ENCODE data around the gene CLDN19. TPM values are rescaled to one million over a fixed set of nuclear protein-coding genes. Genes with fewer than 3 reads are reported as not detected.

The CLDN19 gene
- total and polyA plus RNA-seq, 9 of the 15 experiments (the other 6 are each of a cell fraction or from before 2014, with no cell fraction given), result not detected

DNA sequence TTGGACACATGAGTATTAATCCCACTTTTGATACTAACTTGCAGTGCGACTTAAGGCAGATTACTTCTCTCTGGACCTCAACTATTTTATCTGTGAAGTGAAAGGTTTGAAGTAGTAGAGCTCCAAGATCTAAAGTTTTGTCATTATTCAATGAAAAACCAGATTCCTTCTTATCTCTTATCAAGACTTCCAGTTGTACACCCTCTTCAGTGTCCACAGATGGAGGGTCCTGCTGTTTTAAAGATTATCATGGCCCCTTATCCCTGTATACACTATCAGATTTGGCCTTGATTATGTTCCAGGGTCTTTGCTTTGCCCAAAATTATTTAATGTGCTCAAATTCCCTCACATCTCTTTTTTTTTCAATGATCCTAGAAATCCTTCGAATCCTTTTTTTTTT, 28.1 kb upstream of the CLDN19 start (continued):
- TF ChIP-seq ZNF253 (CRISPR knock-in tag; conservative IDR thresholded peaks at IDR 0.05) (no peak), NCOA6 (IDR thresholded peaks at IDR 0.05) (no peak), TAF1 (IDR thresholded peaks at IDR 0.05; ENCODE audit: control insufficient read depth, extremely low read depth, insufficient read depth, low read length, severe bottlenecking) (no peak), ZNF76 (CRISPR knock-in tag; IDR thresholded peaks at IDR 0.05; ENCODE audit: borderline replicate concordance) (no peak), ARID1B (IDR thresholded peaks at IDR 0.05) (peak; percentile 38; the same call in 1 of the 2 replicates), ZNF41 (CRISPR knock-in tag; conservative IDR thresholded peaks at IDR 0.05) (no peak), FOSL1 (tag; conservative IDR thresholded peaks at IDR 0.05) (no peak), L3MBTL2 (IDR thresholded peaks at IDR 0.05) (no peak), HMG20A (CRISPR knock-in tag; conservative IDR thresholded peaks at IDR 0.05) (no peak), ZNF12 (CRISPR knock-in tag; IDR thresholded peaks at IDR 0.05) (no peak), GABPA (tag; conservative IDR thresholded peaks at IDR 0.05; ENCODE audit: low read depth) (no peak), PYGO2 (tag; IDR thresholded peaks at IDR 0.05) (no peak), MTA3 (IDR thresholded peaks at IDR 0.05; ENCODE audit: borderline replicate concordance) (no peak), SUPT5H (IDR thresholded peaks at IDR 0.05) (no peak), C11orf30 (IDR thresholded peaks at IDR 0.05; ENCODE audit: low read depth) (no peak)
- TF ChIP-seq, protein P1, sequence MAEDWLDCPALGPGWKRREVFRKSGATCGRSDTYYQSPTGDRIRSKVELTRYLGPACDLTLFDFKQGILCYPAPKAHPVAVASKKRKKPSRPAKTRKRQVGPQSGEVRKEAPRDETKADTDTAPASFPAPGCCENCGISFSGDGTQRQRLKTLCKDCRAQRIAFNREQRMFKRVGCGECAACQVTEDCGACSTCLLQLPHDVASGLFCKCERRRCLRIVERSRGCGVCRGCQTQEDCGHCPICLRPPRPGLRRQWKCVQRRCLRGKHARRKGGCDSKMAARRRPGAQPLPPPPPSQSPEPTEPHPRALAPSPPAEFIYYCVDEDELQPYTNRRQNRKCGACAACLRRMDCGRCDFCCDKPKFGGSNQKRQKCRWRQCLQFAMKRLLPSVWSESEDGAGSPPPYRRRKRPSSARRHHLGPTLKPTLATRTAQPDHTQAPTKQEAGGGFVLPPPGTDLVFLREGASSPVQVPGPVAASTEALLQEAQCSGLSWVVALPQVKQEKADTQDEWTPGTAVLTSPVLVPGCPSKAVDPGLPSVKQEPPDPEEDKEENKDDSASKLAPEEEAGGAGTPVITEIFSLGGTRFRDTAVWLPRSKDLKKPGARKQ (CRISPR knock-in tag; IDR thresholded peaks at IDR 0.05), result no peak
- TF ChIP-seq, protein P2, sequence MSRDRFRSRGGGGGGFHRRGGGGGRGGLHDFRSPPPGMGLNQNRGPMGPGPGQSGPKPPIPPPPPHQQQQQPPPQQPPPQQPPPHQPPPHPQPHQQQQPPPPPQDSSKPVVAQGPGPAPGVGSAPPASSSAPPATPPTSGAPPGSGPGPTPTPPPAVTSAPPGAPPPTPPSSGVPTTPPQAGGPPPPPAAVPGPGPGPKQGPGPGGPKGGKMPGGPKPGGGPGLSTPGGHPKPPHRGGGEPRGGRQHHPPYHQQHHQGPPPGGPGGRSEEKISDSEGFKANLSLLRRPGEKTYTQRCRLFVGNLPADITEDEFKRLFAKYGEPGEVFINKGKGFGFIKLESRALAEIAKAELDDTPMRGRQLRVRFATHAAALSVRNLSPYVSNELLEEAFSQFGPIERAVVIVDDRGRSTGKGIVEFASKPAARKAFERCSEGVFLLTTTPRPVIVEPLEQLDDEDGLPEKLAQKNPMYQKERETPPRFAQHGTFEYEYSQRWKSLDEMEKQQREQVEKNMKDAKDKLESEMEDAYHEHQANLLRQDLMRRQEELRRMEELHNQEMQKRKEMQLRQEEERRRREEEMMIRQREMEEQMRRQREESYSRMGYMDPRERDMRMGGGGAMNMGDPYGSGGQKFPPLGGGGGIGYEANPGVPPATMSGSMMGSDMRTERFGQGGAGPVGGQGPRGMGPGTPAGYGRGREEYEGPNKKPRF (IDR thresholded peaks at IDR 0.05; ENCODE audit: low read depth, low read length), result no peak
